IPS-11a (cell line): ENCODE results near the gene PITPNM1.
A peak's percentile ranks its signal among the peaks of the same experiment; 100 is the strongest.

Experiments
- H3K4me3 ChIP-seq: one replicate; pipeline ENCODE4 v1.5.1; 2013; ENCODE audit warnings: low read depth, low read length, control low read depth

The PITPNM1 gene

GRCh38 chr11:67468056-67468455, 37.1 kb downstream of the PITPNM1 start:
- H3K4me3 ChIP-seq: peak overlapping the region; percentile 73

DNA sequence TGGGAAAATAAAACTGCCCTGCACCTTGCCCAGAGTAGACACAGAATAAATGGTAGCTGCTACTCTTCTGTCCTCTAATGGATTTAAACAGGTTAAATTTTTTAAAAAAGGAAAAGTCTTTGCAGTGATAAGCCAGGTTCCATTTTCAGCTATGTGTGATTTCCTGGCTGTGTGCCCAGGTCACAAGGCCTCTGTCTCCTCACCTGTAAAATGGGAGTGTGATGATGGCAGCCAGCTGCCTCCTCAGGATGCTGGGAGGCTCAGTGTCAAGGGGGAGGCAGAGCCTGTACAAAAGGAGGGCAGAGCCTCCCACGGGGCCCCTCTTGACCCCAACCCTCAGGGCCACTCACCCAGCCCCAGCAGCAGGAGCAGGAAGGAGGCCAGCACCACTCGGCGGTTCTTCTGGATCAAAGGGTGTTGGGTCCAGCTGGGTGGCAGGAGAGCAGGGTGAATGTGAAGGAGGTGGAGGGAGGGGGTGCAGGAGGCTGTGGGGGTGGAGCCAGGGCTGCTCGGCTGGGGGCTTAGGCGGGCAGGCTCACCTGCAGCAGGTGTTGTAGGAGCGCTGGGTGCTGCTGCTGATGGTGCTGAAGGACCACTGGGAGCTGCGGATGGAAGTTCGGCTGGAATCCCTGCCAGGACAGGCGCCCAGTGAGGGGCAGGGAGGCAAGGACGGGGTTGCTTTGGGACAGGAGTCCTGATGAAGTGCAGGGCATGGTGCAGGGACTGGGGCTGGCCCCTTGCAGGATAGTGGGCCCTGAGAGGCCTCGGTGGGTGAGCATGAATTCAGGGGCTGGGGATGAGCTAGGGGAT, 38.0 kb downstream of the PITPNM1 start:
- no peak overlapping the region for H3K4me3 ChIP-seq

DNA sequence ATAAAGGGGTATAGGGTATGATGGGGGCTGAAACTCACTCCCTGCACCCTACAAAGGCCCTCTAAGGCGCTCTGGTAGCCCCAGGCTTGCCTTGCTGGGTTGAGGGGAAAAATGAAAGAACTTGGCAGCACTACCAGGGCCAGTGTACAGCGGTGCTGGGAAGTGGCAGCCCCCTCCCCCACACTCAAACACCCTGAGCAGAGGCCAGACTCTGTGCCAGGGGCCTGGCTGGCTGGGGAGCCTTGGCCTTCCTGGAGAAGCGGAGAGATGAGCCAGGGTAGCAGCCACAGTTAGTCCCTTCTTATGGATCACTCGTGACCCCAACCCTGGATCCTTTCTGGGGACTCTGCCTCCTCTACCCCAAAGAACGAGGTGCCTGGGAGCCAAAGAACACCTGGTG, 38.8 kb downstream of the PITPNM1 start:
- H3K4me3 ChIP-seq: no peak overlapping the region

DNA sequence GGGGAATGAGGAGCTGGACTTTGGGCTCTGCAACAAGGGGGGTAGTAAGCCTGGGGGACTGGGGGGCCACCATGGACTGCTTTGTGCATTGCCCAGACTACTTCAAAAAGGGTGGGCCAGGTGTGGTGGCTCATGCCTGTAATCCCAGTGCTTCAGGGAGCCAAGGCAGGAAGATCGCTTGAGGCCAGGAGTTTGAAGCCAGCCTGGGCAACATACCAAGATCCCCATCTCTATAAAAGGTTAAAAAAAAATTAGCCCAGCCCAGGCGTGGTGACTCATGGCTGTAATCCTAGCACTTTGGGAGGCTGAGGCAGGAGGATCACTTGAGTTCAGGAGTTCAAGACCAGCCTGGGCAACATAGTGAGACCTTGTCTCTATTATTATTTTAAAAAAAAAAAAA, 39.6 kb downstream of the PITPNM1 start:
- H3K4me3 ChIP-seq: peak overlapping the region; percentile 77

DNA sequence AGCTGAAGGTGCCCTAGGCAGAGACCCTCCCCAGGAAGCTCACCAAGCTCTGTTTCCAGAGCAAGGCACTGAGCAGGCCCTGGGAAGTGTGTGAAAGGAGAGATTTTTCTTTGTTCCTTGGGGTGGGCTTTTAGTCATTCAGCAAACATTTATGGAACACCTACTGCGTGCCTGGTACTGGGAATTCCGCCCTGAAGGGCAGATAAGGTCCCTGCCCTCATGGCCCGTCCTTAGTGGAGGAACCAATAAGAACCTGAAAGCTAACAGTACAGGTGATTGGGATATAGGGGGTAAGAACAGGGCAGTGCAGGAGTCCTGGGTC, 40.0 kb downstream of the PITPNM1 start:
- H3K4me3 ChIP-seq: peak overlapping the region; percentile 77

- H3K4me3 ChIP-seq: peak overlapping the region; percentile 77
Measured at GRCh38 chr11:67464411-67465188, 40.6 kb downstream of the PITPNM1 start.

- no peak overlapping the region for H3K4me3 ChIP-seq
Measured at GRCh38 chr11:67463680-67464410, 41.3 kb downstream of the PITPNM1 start.

DNA sequence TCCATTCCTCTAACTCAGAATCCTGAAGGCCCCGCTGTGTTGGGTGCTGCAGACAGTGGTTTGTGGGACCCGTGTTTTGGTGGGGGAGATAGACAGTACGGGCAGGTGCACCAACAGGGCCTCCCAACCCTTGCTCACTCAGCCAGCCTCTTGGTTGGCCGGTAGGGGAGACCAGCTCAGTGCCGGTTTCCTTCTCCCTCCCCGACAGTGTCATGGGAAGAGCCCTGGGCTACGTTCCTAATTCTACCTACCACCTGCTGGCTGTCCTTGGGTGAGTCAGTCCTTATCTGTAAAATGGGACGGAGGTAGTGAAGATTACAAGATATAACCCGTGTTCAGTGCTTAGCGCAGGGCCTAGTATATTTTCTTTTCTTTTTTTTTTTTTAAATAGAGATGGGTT, 42.0 kb downstream of the PITPNM1 start:
- no peak overlapping the region for H3K4me3 ChIP-seq

GRCh38 chr11:67458266-67458665, 46.9 kb downstream of the PITPNM1 start:
- H3K4me3 ChIP-seq: no peak overlapping the region

DNA sequence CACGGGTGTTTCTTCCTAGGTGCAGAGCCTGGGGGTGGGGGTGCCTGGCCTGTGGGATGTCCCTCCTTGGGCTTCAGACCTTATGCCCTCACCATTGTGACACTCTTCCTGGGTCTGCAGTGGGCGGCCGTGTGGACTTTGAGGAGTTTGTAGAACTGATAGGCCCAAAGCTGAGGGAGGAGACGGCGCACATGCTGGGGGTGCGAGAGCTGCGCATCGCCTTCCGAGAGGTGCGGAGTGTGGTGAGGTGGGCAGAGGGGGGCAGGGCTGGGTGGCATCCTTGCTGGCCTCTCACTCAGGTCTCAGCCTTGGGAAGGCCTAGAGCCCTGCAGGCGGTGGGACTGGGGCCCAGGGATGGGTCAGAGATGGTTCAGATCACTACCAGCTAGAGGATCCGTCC, 47.7 kb downstream of the PITPNM1 start:
- no peak overlapping the region for H3K4me3 ChIP-seq

DNA sequence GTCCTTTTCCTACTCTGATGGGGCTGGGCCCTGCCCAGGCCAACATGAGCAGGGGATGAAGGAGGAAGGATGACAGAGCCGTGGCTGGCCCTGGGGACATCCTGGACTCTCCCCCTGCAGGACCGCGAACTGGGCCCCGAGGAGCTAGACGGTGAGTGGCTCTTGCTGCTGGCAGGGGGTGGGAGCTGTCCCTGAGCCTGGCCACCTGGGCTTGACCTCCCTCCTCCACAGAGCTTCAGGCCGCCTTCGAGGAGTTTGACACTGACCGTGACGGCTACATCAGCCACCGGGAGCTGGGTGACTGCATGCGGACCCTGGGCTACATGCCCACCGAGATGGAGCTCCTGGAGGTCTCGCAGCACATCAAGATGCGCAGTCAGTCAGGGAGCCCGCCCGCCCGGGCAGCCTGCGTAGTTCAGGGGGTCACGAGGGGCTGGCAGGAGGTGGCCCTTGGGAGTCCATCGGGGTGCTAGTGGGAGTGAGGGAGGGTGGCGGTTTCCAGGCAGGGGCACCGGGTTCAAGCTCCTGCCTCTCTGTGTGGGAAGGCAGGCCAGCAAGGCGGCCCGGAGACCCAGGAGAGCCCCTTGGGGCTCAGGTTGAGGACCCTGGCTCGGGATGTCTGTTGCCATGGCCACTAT, 49.0 kb downstream of the PITPNM1 start:
- no peak overlapping the region for H3K4me3 ChIP-seq

DNA sequence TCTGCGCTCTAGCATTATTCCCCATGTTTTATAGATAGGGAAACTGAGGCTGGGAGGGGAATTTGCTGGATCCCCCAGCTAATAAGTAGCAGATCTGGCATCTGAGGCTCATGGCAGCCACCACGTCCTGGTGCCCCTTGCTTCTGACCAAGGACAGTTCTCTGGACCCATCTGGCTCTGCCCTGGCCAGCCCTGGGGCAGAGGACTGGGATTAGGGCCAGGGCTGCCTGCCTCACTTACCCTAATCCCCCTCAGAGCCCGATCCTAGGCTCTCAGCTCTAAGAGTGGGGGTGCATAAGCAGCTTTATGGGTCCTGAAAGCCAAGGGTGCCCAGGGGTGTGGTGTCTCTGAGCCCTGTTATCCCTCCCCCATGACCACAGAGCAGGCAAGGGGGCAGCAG, 50.1 kb downstream of the PITPNM1 start, which contains the start of gene CABP4:
Gene CABP4 (plus strand): TSS at position 301 of the 400 bp plus-strand sequence. CDS start 70 bp downstream, at position 371.
- no peak within 1 kb of the TSS for H3K4me3 ChIP-seq

DNA sequence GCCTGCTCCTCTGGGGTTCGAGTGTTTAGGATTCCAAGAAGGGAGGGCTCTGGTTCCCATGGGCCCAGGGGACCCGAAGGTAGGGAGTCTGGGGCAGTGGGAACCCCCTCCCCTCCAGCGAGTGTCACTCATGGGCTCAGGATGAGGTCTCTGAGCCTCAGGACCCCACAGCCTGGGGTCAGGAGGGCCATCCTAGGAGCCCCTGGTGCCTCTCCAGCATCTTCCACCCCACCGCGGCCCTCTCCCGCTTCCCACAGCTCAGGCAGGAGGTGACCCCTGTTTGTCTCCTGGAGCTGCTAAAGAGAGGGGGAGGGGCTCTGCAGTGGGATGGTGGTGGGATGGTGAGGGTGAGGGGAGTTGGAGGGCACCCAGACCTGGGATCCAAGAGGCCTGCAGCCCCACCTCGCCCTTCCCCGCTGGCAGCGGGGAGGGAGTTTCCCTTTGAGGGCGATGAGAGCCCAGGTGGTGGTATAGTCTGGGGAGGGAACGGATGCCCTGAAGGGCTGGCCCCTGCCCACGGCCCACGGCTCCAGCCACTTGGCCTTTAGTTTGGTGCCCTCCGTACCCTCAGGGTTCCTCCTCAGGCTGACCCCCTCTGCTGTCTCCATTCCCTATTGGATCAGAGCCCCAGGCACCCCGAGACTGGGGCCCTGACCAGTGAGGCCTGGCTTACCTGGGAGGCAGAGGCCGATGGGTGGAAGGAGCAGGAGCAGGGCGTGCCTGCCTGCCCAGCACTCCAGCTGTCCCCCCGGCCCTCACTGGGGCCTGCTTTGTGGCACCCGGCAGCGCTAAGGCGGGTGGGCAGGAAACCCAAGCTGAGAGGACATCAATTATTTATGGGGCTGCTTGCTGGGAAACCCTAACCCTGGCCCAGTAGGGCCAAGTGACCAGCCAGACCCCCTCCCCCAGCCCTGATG, 51.1 kb downstream of the PITPNM1 start:
- H3K4me3 ChIP-seq: no peak overlapping the region

DNA sequence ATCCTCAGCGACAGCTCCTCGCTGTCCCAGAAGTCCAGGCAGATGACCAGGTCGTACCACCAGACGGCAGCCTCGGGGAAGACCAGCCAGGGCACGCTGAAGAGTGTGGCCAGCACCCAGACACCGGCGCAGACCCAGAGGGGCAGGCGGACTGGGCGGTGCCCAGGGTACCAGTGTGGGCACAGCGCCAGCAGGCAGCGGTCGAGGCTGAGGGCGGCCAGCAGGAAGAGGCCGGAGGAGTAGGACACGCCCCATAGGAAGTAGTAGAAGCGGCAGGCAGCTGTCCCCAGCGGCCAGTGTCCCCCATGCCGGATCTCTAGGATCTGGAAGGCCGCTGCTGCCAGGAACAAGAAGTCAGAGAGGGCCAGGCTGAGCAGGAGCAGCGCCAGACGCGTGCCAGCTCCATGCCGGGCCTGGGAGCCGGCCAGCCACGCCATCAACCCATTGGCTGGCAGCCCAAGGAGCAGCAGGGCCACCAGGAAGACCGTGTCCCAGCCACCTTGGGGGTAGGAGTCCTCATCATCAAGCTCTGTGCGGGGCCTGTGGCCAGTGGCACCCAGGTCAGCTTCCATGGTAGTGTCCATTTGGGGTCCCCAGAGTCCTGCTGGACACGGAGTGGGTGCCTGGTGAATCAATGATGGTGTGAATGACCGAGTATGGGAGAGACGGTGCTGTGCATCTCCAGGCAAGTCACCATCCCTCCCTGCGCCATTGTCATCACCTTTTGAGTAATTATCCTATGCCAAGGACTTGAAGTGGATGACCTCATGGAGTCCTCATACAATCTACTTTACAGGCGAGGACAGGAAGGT, 52.8 kb downstream of the PITPNM1 start, which contains the start of gene GPR152:
Gene GPR152 (minus strand): TSS at position 589 of the 812 bp plus-strand sequence. CDS start 5 bp downstream, at position 584.
- no peak within 1 kb of the TSS for H3K4me3 ChIP-seq

DNA sequence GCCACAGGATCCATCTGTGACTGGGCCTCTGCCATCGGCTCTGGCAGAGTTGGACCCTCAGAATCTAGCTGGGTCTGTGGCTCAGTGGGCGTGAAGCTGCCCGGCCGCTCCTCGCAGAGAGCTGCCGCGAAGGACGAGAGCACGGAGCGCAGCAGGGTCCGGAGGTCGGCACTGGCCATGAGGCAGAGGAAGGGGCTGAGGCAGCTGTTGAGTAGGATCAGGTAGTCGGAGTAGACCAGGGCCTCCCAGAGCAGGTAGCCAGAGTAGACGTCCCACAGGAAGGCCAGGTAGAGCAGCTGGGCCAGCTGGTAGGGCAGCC, 53.5 kb downstream of the PITPNM1 start:
- no peak overlapping the region for H3K4me3 ChIP-seq

DNA sequence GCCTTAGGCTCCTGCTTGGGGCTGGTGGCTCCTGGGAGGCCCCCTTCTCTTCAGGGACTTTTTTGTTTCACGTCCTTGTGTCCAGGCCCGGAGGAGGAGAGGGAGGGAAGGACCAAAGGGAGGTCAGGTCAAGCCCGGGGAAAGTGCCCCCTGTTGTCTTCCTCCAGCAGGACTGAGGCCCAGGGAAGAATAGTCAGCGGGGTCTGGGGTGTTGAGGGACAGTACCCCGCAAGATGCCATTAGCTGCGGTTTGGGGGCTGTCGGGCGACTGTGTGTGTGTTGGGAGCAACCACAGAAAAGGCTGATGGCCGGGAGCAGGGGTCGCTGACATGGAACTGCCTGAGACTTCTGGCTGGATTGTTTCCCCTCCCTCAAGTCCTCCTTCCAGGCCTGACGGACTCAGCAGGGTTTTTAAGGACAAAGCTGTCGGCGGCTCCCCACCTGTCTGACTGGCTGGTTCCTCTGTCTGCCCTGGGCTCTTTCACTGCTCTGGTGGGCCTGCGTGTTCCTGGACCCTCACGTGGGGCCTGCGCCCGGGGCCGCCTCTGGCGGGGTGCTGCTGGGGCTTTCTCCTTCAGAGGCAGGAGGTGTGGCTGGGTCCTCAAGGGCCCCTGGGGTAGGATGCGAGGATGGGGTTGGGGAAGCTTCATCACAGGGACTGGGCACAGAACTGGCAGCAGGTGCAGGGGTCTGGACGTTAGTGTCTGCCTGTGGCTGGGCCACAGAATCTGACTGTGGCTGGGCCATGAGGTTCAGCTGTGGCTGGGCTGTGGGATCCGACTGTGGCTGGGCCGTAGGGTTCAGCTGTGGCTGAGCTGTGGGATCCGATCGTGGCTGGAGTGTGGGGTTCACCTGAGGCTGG, 54.1 kb downstream of the PITPNM1 start:
- H3K4me3 ChIP-seq: no peak overlapping the region

GRCh38 chr11:67449116-67449844, 55.9 kb downstream of the PITPNM1 start:
- no peak overlapping the region for H3K4me3 ChIP-seq

- no peak overlapping the region for H3K4me3 ChIP-seq
Measured at GRCh38 chr11:67448220-67448609, 56.9 kb downstream of the PITPNM1 start.
